Measurements from ENCODE around the gene SPIRE1.

The SPIRE1 gene

DNA sequence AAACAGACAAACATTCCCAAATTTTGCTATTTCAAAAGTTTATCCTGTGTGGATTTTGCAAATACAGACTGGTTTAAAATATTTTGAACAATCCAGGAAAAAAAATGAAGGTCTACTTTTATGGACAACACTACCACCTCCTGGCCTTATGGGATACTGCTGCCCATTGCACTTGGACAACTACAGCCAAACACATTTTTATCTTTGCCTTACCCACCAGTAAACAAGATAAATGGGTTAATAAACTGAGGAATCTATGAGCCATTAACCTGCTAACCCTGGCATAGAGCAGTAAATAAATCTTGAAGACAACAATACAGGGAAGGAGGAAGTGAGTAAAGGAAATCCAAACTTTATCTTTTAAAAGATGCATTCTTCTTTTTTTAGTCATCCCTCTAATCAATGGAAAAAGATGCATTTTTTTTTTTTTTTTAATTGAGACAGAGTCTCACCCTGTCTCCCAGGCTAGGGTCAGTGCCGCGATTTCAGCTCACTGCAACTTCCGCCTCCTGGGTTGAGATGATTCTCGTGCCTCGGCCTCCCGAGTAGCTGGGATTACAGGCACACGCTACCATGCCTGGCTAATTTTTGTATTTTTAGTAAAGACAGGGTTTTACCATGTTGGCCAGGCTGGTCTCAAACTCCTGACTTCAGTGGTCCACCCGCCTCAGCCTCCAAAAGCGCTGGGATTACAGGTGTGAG is 2.1 kb upstream of the SPIRE1 start:
- TF ChIP-seq CTCF (IDR thresholded peaks at IDR 0.05; ENCODE audit: low read depth, low read length, missing control alignments) = peak; percentile 88
- in situ Hi-C loops (cut with HindIII; ENCODE audit: low sequenced_read_pairs) = no loop called here
- DNase-seq (ENCODE audit: low read depth) = peak; percentile 52
- no peak overlapping the region for H3K4me3 ChIP-seq (ENCODE audit: low read depth, low read length)

GRCh38 chr18:12658426-12659138 is 675 bp upstream of the SPIRE1 start:
- DNase-seq (ENCODE audit: low read depth) = no peak
- no peak for TF ChIP-seq CTCF (IDR thresholded peaks at IDR 0.05; ENCODE audit: low read depth, low read length, missing control alignments)
- in situ Hi-C loops (cut with HindIII; ENCODE audit: low sequenced_read_pairs) = no loop called here
- H3K4me3 ChIP-seq (ENCODE audit: low read depth, low read length) = peak overlapping the region; percentile 64

DNA sequence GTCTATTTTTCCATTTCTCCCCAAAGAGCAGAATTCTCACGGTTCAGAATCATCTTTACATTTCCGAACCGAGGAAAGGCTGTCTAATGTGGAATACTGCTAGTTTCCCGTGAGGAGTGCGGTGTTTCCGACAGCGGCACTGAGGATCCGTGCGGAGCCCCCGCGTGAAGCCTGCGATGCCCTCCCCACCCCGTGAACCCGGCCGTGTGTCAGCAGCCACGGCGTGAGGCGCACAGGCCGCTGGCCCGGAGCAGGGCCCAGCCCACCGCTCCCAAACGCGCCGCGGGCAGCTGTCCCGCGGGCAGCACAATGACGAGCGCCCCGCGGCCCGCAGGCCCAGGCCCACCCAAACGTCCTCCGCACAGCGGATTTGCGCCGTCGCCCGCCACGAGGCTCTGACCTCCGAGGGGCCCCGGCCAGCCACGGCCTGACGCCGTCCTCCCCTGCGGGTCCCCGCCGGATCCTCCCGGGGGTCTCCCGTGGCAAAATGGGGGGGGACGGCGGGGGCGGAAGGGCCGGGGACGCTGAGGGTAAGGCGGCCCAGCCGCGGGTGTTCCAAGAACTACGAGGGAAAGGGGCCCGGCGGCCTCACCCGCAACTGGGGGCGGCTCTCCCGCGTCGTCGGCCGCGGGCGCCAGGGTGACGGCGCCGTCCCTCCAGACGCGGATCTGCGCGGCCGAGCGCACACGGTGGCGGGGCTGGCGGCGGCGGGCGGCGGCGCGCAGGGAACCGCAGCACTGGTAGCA is 796 bp downstream of the SPIRE1 start:
- DNase-seq (ENCODE audit: low read depth) = no peak
- peak overlapping the region; percentile 64 for H3K4me3 ChIP-seq (ENCODE audit: low read depth, low read length)
- TF ChIP-seq CTCF (IDR thresholded peaks at IDR 0.05; ENCODE audit: low read depth, low read length, missing control alignments) = no peak
- in situ Hi-C loops (cut with HindIII; ENCODE audit: low sequenced_read_pairs) = no loop called here

- no peak for DNase-seq (ENCODE audit: low read depth)
- peak overlapping the region; percentile 64 for H3K4me3 ChIP-seq (ENCODE audit: low read depth, low read length)
- TF ChIP-seq CTCF (IDR thresholded peaks at IDR 0.05; ENCODE audit: low read depth, low read length, missing control alignments) = no peak
- in situ Hi-C loops (cut with HindIII; ENCODE audit: low sequenced_read_pairs) = no loop called here
Observed at GRCh38 chr18:12656605-12656937, 1.3 kb downstream of the SPIRE1 start.

DNA sequence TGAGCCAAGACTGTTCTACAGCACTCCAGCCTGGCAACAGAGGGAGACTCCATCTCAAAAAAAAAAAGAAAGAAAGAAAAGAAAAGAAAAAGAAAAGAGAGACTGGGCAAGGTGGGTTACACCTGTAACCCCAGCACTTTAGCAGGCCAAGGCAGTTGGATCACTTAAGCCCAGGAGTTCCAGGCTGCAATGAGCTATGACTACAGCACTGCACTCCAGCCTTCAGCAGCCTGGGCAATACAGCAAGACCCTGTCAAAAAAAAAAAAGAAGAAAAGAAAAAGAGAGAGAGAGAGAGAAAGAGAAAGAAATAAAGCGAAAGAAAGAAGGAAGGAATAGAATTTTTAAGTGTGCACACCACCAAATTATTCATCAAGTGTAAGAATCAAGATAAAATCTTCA is 2.9 kb downstream of the SPIRE1 start:
- in situ Hi-C loops (cut with HindIII; ENCODE audit: low sequenced_read_pairs) = no loop called here
- TF ChIP-seq CTCF (IDR thresholded peaks at IDR 0.05; ENCODE audit: low read depth, low read length, missing control alignments) = no peak
- no peak for DNase-seq (ENCODE audit: low read depth)
- no peak overlapping the region for H3K4me3 ChIP-seq (ENCODE audit: low read depth, low read length)

- TF ChIP-seq CTCF (IDR thresholded peaks at IDR 0.05; ENCODE audit: low read depth, low read length, missing control alignments) = no peak
- DNase-seq (ENCODE audit: low read depth) = no peak
- no peak overlapping the region for H3K4me3 ChIP-seq (ENCODE audit: low read depth, low read length)
- in situ Hi-C loops (cut with HindIII; ENCODE audit: low sequenced_read_pairs) = no loop called here
Observed at GRCh38 chr18:12652861-12653401, 5.0 kb downstream of the SPIRE1 start.
